Skeletal muscle tissue (tissue), 4 donors: ENCODE measurements around the gene WNT3. TPM values are rescaled to one million over a fixed set of nuclear protein-coding genes. Genes with fewer than 3 reads are reported as not detected.

ENCODE experiments used
- H3K27ac ChIP-seq: one replicate; pipeline ENCODE4 v1.7.0; 2013; ENCODE audit warnings: mild to moderate bottlenecking, low read depth, low read length, inconsistent platforms
- H3K27me3 ChIP-seq, 3 donors: one replicate each; pipeline ENCODE4 v1.7.0; 2013; ENCODE audit warnings: low read length in 3 of 3; ENCODE audit not compliant: control insufficient read depth in 3 of 3, insufficient read depth in 3 of 3
- H3K36me3 ChIP-seq, 3 donors: one replicate each; pipeline ENCODE4 v1.7.0; 2013; ENCODE audit warnings: low read length in 3 of 3; ENCODE audit not compliant: control insufficient read depth in 3 of 3, insufficient read depth in 3 of 3
- H3K4me1 ChIP-seq, 3 donors: one replicate each; pipeline ENCODE4 v1.7.0; 2013; ENCODE audit warnings: low read length in 3 of 3, mild to moderate bottlenecking in 3 of 3; ENCODE audit not compliant: control insufficient read depth in 3 of 3, insufficient read depth in 3 of 3
- H3K4me3 ChIP-seq, 3 donors: one replicate each; pipeline ENCODE4 v1.7.0; 2013; ENCODE audit warnings: low read length in 3 of 3
- H3K9ac ChIP-seq, 3 donors: one replicate each; pipeline ENCODE4 v1.7.0; 2013; ENCODE audit warnings: low read length in 3 of 3, mild to moderate bottlenecking in 3 of 3, moderate library complexity in 2 of 3, low read depth in 1 of 3
- H3K9me3 ChIP-seq, 3 donors: one replicate each; pipeline ENCODE4 v1.7.0; 2013; ENCODE audit warnings: low read length in 3 of 3; ENCODE audit not compliant: control insufficient read depth in 3 of 3
- total RNA-seq: library from RNA; depleted of rRNA; stranded (reverse); fragments of >200 nt; gene quantifications from one replicate; pipeline ENCODE4 v1.2.3, GENCODE V29; 2014
- donor health status: Osteomylitis.

Gene WNT3
- total RNA-seq, 1 donor from 2014 or later: 1.0 TPM

GRCh38 chr17:46837521-46837920 is 19.0 kb upstream of the WNT3 start:
- H3K9me3 ChIP-seq: no peaks in the 10 kb centered on the region
- H3K27me3 ChIP-seq: peaks cover 14 to 25% (median 24%) of the 10 kb centered on the region in 3 donors
- H3K36me3 ChIP-seq: no peaks in the 10 kb centered on the region
- no peak overlapping the region for H3K27ac ChIP-seq
- no peak overlapping the region for H3K4me3 ChIP-seq
- no peak overlapping the region for H3K9ac ChIP-seq
- H3K4me1 ChIP-seq: peaks cover 0 to 4% (median 0%) of the 10 kb centered on the region in 3 donors

GRCh38 chr17:46836500-46836899 is 18.0 kb upstream of the WNT3 start:
- Histone ChIP-seq H3K36me3 (no peaks in the 10 kb centered on the region), H3K27ac (no peak overlapping the region), H3K9ac (no peak overlapping the region), H3K27me3 (peaks cover 7 to 18% (median 14%) of the 10 kb centered on the region in 3 donors), H3K9me3 (no peaks in the 10 kb centered on the region), H3K4me1 (no peaks in the 10 kb centered on the region), H3K4me3 (no peak overlapping the region)

- Histone ChIP-seq H3K9ac (no peak overlapping the region), H3K4me3 (no peak overlapping the region), H3K27me3 (peaks cover 0 to 10% (median 8%) of the 10 kb centered on the region in 3 donors), H3K36me3 (no peaks in the 10 kb centered on the region), H3K4me1 (no peaks in the 10 kb centered on the region), H3K9me3 (no peaks in the 10 kb centered on the region), H3K27ac (no peak overlapping the region)
These were observed 16.4 kb upstream of the WNT3 start for GRCh38 chr17:46834846-46835245.

- H3K4me3 ChIP-seq: no peak overlapping the region
- H3K27ac ChIP-seq: no peak overlapping the region
- H3K9me3 ChIP-seq: no peaks in the 10 kb centered on the region
- H3K9ac ChIP-seq: no peak overlapping the region
- H3K36me3 ChIP-seq: no peaks in the 10 kb centered on the region
- no peaks in the 10 kb centered on the region for H3K4me1 ChIP-seq
- H3K27me3 ChIP-seq: peaks cover 0 to 8% (median 8%) of the 10 kb centered on the region in 3 donors
These were observed 15.3 kb upstream of the WNT3 start for GRCh38 chr17:46833840-46834208.

GRCh38 chr17:46832945-46833839 is 14.7 kb upstream of the WNT3 start:
- Histone ChIP-seq H3K9me3 (no peaks in the 10 kb centered on the region), H3K4me3 (no peak overlapping the region), H3K9ac (no peak overlapping the region), H3K4me1 (no peaks in the 10 kb centered on the region), H3K27ac (no peak overlapping the region), H3K36me3 (no peaks in the 10 kb centered on the region), H3K27me3 (peaks cover 0 to 8% (median 8%) of the 10 kb centered on the region in 3 donors)

- Histone ChIP-seq H3K9ac (no peak overlapping the region), H3K9me3 (no peaks in the 10 kb centered on the region), H3K4me3 (no peak overlapping the region), H3K27me3 (peaks cover 0 to 6% (median 3%) of the 10 kb centered on the region in 3 donors), H3K4me1 (no peaks in the 10 kb centered on the region), H3K27ac (no peak overlapping the region), H3K36me3 (no peaks in the 10 kb centered on the region)
These were observed 13.9 kb upstream of the WNT3 start for GRCh38 chr17:46832331-46832821.

GRCh38 chr17:46831573-46832330 is 13.3 kb upstream of the WNT3 start:
- no peaks in the 10 kb centered on the region for H3K4me1 ChIP-seq
- H3K9ac ChIP-seq: no peak overlapping the region
- H3K27me3 ChIP-seq: peaks cover 0 to 2% (median 0%) of the 10 kb centered on the region in 3 donors
- H3K9me3 ChIP-seq: no peaks in the 10 kb centered on the region
- H3K4me3 ChIP-seq: no peak overlapping the region
- no peak overlapping the region for H3K27ac ChIP-seq
- H3K36me3 ChIP-seq: no peaks in the 10 kb centered on the region

GRCh38 chr17:46827274-46827673 is 8.8 kb upstream of the WNT3 start:
- Histone ChIP-seq H3K9ac (no peak overlapping the region), H3K4me3 (no peak overlapping the region), H3K27me3 (peaks cover 8 to 16% (median 9%) of the 10 kb centered on the region in 3 donors), H3K27ac (no peak overlapping the region), H3K9me3 (no peaks in the 10 kb centered on the region), H3K4me1 (no peaks in the 10 kb centered on the region), H3K36me3 (no peaks in the 10 kb centered on the region)

GRCh38 chr17:46826116-46826515 is 7.6 kb upstream of the WNT3 start:
- no peaks in the 10 kb centered on the region for H3K9me3 ChIP-seq
- peaks cover 19 to 28% (median 20%) of the 10 kb centered on the region in 3 donors for H3K27me3 ChIP-seq
- H3K4me1 ChIP-seq: no peaks in the 10 kb centered on the region
- H3K27ac ChIP-seq: no peak overlapping the region
- H3K9ac ChIP-seq: no peak overlapping the region
- no peak overlapping the region for H3K4me3 ChIP-seq
- H3K36me3 ChIP-seq: no peaks in the 10 kb centered on the region

GRCh38 chr17:46823657-46824056 is 5.2 kb upstream of the WNT3 start:
- Histone ChIP-seq H3K27me3 (peaks cover 43 to 50% (median 45%) of the 10 kb centered on the region in 3 donors), H3K27ac (no peak overlapping the region)

More at GRCh38 chr17:46823657-46824056, 5.2 kb upstream of the WNT3 start:
- Histone ChIP-seq H3K9me3 (no peaks in the 10 kb centered on the region), H3K9ac (no peak overlapping the region), H3K36me3 (no peaks in the 10 kb centered on the region), H3K4me3 (no peak overlapping the region), H3K4me1 (peaks cover 10 to 13% (median 11%) of the 10 kb centered on the region in 3 donors)
